SK-N-SH (cell line): Measurements from ENCODE around the gene PCP4.

ENCODE experiments used
- CTCF ChIP-seq: fragments of 200-600 bp; sonication (generic); IDR thresholded peaks from 2 replicates; pipeline ENCODE4 v1.6.1; 2017; ENCODE audit warnings: antibody characterized with exemption, mild to moderate bottlenecking, moderate library complexity
- EP300 ChIP-seq, 2 experiments: IDR thresholded peaks; 2 replicates each; pipeline versions ENCODE4 v1.4.0 to v1.6.1; 2012; ENCODE audit warnings: borderline replicate concordance in 1 of 2, low read depth in 1 of 2, low read length in 1 of 2
- POLR2AphosphoS5 ChIP-seq: IDR thresholded peaks from 2 replicates; pipeline ENCODE4 v1.6.1; 2012; ENCODE audit warnings: low read depth, low read length
- REST ChIP-seq: IDR thresholded peaks from 2 replicates; pipeline ENCODE4 v1.6.1; 2012; ENCODE audit warnings: mild to moderate bottlenecking, low read depth, low read length, moderate library complexity
- RFX5 ChIP-seq: IDR thresholded peaks from 2 replicates; pipeline ENCODE4 v1.6.1; 2012; ENCODE audit warnings: mild to moderate bottlenecking, improper control_type of control experiment, low read length
- RXRA ChIP-seq: IDR thresholded peaks from 2 replicates; pipeline ENCODE4 v1.4.0; 2012; ENCODE audit warnings: low read depth, mild to moderate bottlenecking, borderline replicate concordance
- SIN3A ChIP-seq: IDR thresholded peaks from 2 replicates; pipeline ENCODE4 v1.6.1; 2012; ENCODE audit warnings: low read depth, mild to moderate bottlenecking, low read length, moderate library complexity, borderline replicate concordance
- TAF1 ChIP-seq: IDR thresholded peaks from 2 replicates; pipeline ENCODE4 v1.6.1; 2012; ENCODE audit warnings: low read depth, mild to moderate bottlenecking, low read length, moderate library complexity, borderline replicate concordance
- USF2 ChIP-seq: fragments of 150-350 bp; IDR thresholded peaks from 2 replicates; pipeline ENCODE4 v1.6.1; 2017; ENCODE audit warnings: antibody characterized with exemption, low read length, low read depth, borderline replicate concordance
- ZBTB33 ChIP-seq: IDR thresholded peaks from 2 replicates; pipeline ENCODE4 v1.4.0; 2012; ENCODE audit warnings: low read depth, borderline replicate concordance

- TF ChIP-seq EP300 (IDR thresholded peaks at IDR 0.05; ENCODE audit: borderline replicate concordance in 1 of 2, low read depth in 1 of 2, low read length in 1 of 2) = no peak
- no peak for TF ChIP-seq REST
- TF ChIP-seq CTCF = no peak
- TF ChIP-seq RXRA = no peak
- no peak for TF ChIP-seq TAF1
- TF ChIP-seq SIN3A = no peak
- TF ChIP-seq RFX5 = no peak
- TF ChIP-seq ZBTB33 = no peak
- no peak for TF ChIP-seq USF2
- no peak for TF ChIP-seq POLR2AphosphoS5
Measured at GRCh38 chr21:39934895-39935294, 67.7 kb downstream of the PCP4 start.
